H9 (cell line): Measurements from ENCODE around the gene LPIN2. TPM values are rescaled to one million over a fixed set of nuclear protein-coding genes. Genes with fewer than 3 reads are reported as not detected.

Source experiments
- DNase-seq: peaks from one replicate; pipeline ENCODE4 v3.0.0-alpha.2; 2017
- H2AFZ ChIP-seq: one replicate; pipeline ENCODE4 v1.6.1; 2013; ENCODE audit warnings: mild to moderate bottlenecking, low read length, control low read depth, moderate library complexity
- H2AK5ac ChIP-seq: 2 replicates; pipeline ENCODE4 v1.6.1; 2013; ENCODE audit warnings: low read length, control low read depth, mixed read lengths; ENCODE audit not compliant: insufficient read length
- H2BK120ac ChIP-seq: one replicate; pipeline ENCODE4 v1.6.1; 2013; ENCODE audit warnings: low read depth, mild to moderate bottlenecking, low read length, control low read depth, inconsistent platforms; ENCODE audit not compliant: poor library complexity, severe bottlenecking
- H2BK12ac ChIP-seq: 2 replicates; pipeline ENCODE4 v1.6.1; 2013; ENCODE audit warnings: low read length, control low read depth, mixed read lengths, low read depth; ENCODE audit not compliant: insufficient read length
- H2BK15ac ChIP-seq: 2 replicates; pipeline ENCODE4 v1.6.1; 2013; ENCODE audit warnings: low read depth, low read length, control low read depth
- H2BK20ac ChIP-seq: one replicate; pipeline ENCODE4 v1.6.1; 2013; ENCODE audit warnings: low read depth, mild to moderate bottlenecking, low read length, control low read depth, inconsistent platforms; ENCODE audit not compliant: poor library complexity, severe bottlenecking
- H2BK5ac ChIP-seq: 2 replicates; pipeline ENCODE4 v1.6.1; 2013; ENCODE audit warnings: low read length, control low read depth, mixed read lengths; ENCODE audit not compliant: insufficient read length
- H3K14ac ChIP-seq: 2 replicates; pipeline ENCODE4 v1.6.1; 2013; ENCODE audit warnings: low read length, control low read depth; ENCODE audit not compliant: insufficient read depth
- H3K18ac ChIP-seq: 2 replicates; pipeline ENCODE4 v1.6.1; 2013; ENCODE audit warnings: low read depth, mild to moderate bottlenecking, mixed read lengths, low read length, control low read depth; ENCODE audit not compliant: insufficient read length
- H3K23ac ChIP-seq: 2 replicates; pipeline ENCODE4 v1.6.1; 2013; ENCODE audit warnings: low read length, control low read depth, mixed read lengths, low read depth; ENCODE audit not compliant: insufficient read length
- H3K23me2 ChIP-seq: 2 replicates; pipeline ENCODE4 v1.6.1; 2013; ENCODE audit warnings: low read depth, mild to moderate bottlenecking, mixed read lengths, low read length, control low read depth; ENCODE audit not compliant: insufficient read length, poor library complexity, severe bottlenecking
- H3K27ac ChIP-seq: 2 replicates; pipeline ENCODE4 v1.5.1; 2013; ENCODE audit warnings: low read length, control low read depth, mixed read lengths, low read depth; ENCODE audit not compliant: insufficient read length
- H3K27me3 ChIP-seq: 2 replicates; pipeline ENCODE4 v1.6.1; 2013; ENCODE audit warnings: low read length, control low read depth, inconsistent platforms; ENCODE audit not compliant: insufficient read depth
- H3K4ac ChIP-seq: 2 replicates; pipeline ENCODE4 v1.6.1; 2013; ENCODE audit warnings: low read depth, mild to moderate bottlenecking, control low read depth, inconsistent platforms, low read length, moderate library complexity
- H3K4me1 ChIP-seq: 2 replicates; pipeline ENCODE4 v1.6.1; 2013; ENCODE audit warnings: low read length, control low read depth, inconsistent platforms; ENCODE audit not compliant: insufficient read depth
- H3K4me2 ChIP-seq: 2 replicates; pipeline ENCODE4 v1.6.1; 2013; ENCODE audit warnings: low read length, control low read depth, mixed read lengths; ENCODE audit not compliant: insufficient read length, insufficient read depth
- H3K56ac ChIP-seq: 2 replicates; pipeline ENCODE4 v1.6.1; 2013; ENCODE audit warnings: low read depth, mild to moderate bottlenecking, mixed read lengths, low read length, control low read depth; ENCODE audit not compliant: insufficient read length
- H3K79me1 ChIP-seq: 2 replicates; pipeline ENCODE4 v1.6.1; 2013; ENCODE audit warnings: low read depth, mild to moderate bottlenecking, moderate library complexity, low read length, control low read depth, inconsistent platforms; ENCODE audit not compliant: insufficient read depth, poor library complexity, severe bottlenecking
- H3K79me2 ChIP-seq: 2 replicates; pipeline ENCODE4 v1.6.1; 2013; ENCODE audit warnings: low read length, control low read depth, inconsistent platforms; ENCODE audit not compliant: insufficient read depth
- H3K9ac ChIP-seq: 2 replicates; pipeline ENCODE4 v1.6.1; 2013; ENCODE audit warnings: low read length, control low read depth, mixed read lengths; ENCODE audit not compliant: insufficient read length; ENCODE audit errors: extremely low read depth
- H3K9me3 ChIP-seq: one replicate; pipeline ENCODE4 v1.6.1; 2013; ENCODE audit warnings: low read depth, low read length, inconsistent platforms; ENCODE audit not compliant: control insufficient read depth
- H3T11ph ChIP-seq: one replicate; pipeline ENCODE4 v1.6.1; 2013; ENCODE audit warnings: mild to moderate bottlenecking, low read length, control low read depth, inconsistent platforms
- H4K20me1 ChIP-seq: one replicate; pipeline ENCODE4 v1.6.1; 2013; ENCODE audit not compliant: control insufficient read depth, insufficient read length, insufficient read depth
- H4K5ac ChIP-seq: 2 replicates; pipeline ENCODE4 v1.6.1; 2013; ENCODE audit warnings: low read depth, mild to moderate bottlenecking, mixed read lengths, low read length, control low read depth; ENCODE audit not compliant: insufficient read length
- H4K8ac ChIP-seq: replicated peaks from 2 replicates; pipeline ENCODE4 v1.6.1; 2013; ENCODE audit warnings: low read length, control low read depth, mixed read lengths, low read depth; ENCODE audit not compliant: insufficient read length
- H4K91ac ChIP-seq: 2 replicates; pipeline ENCODE4 v1.6.1; 2013; ENCODE audit warnings: low read depth, mild to moderate bottlenecking, moderate library complexity, mixed read lengths, low read length, control low read depth; ENCODE audit not compliant: insufficient read length
- H3K27ac Mint-ChIP-seq, 3 experiments: 2 replicates in 2 of 3; 3 replicates in 1 of 3; pipeline ENCODE4 v1.8.0; 2020 to 2021; ENCODE audit warnings: mixed read lengths in 3 of 3, mild to moderate bottlenecking in 1 of 3, moderate library complexity in 1 of 3
- H3K27me3 Mint-ChIP-seq: 2 replicates; pipeline ENCODE4 v1.8.0; 2021; ENCODE audit warnings: low read depth, mild to moderate bottlenecking, moderate library complexity, mixed read lengths
- H3K36me3 Mint-ChIP-seq, 3 experiments: 2 replicates in 2 of 3; 3 replicates in 1 of 3; pipeline ENCODE4 v1.8.0; 2020 to 2021; ENCODE audit warnings: low read depth in 3 of 3, mixed read lengths in 3 of 3; ENCODE audit not compliant: insufficient read depth in 1 of 3
- H3K4me1 Mint-ChIP-seq, 2 experiments: 2 replicates each; pipeline ENCODE4 v1.8.0; 2020; ENCODE audit warnings: mixed read lengths in 2 of 2
- H3K4me3 Mint-ChIP-seq, 2 experiments: 2 replicates in 1 of 2; 3 replicates in 1 of 2; pipeline ENCODE4 v1.8.0; 2020 to 2021; ENCODE audit warnings: mild to moderate bottlenecking in 2 of 2, mixed read lengths in 2 of 2, moderate library complexity in 1 of 2
- H3K9me3 Mint-ChIP-seq, 2 experiments: 2 replicates in 1 of 2; 3 replicates in 1 of 2; pipeline ENCODE4 v1.8.0; 2020; ENCODE audit warnings: mild to moderate bottlenecking in 2 of 2, mixed read lengths in 2 of 2, moderate library complexity in 1 of 2
- CTCF ChIP-seq: fragments of 200-600 bp; sonication (generic); conservative IDR thresholded peaks from 3 replicates; pipeline ENCODE4 v1.8.0; 2021; ENCODE audit warnings: antibody characterized with exemption, mild to moderate bottlenecking
- WGBS: extraction: QIAGEN DNeasy Blood & Tissue Kit; methylation state at CpG from one replicate; pipeline ENCODE4 v1.1.7; 2013; ENCODE audit warnings: missing lambda C conversion rate, low lambda C conversion rate, mixed read lengths; ENCODE audit not compliant: insufficient read length; ENCODE audit errors: extremely low coverage; 5-methylcytosine and 5-hydroxymethylcytosine counted together
- total RNA-seq: library from RNA; stranded (reverse); gene quantifications from 2 replicates; pipeline ENCODE4 v1.2.1, GENCODE V29; 2021

LPIN2 gene
- total RNA-seq, 1 experiment from 2014 or later: 9.2 TPM

- Histone ChIP-seq H4K5ac (no peak overlapping the region), H2AFZ (no peak overlapping the region), H3K14ac (no peak overlapping the region), H3K4ac (no peak overlapping the region), H3K79me1 (no peaks in the 10 kb centered on the region), H4K91ac (no peak overlapping the region), H2BK5ac (no peak overlapping the region), H2BK20ac (no peak overlapping the region), H3K23me2 (no peaks in the 10 kb centered on the region), H3K9me3 (no peaks in the 10 kb centered on the region), H2BK15ac (no peak overlapping the region), H3T11ph (no peak overlapping the region), H2BK120ac (no peak overlapping the region), H3K27me3 (no peaks in the 10 kb centered on the region), H3K9ac (no peak overlapping the region), H3K79me2 (no peaks in the 10 kb centered on the region), H2AK5ac (no peak overlapping the region), H3K4me1 (no peaks in the 10 kb centered on the region), H3K27ac (no peak overlapping the region), H3K4me2 (no peak overlapping the region), H3K23ac (no peak overlapping the region), H4K8ac (no peak overlapping the region), H2BK12ac (no peak overlapping the region), H3K18ac (no peak overlapping the region), H4K20me1 (no peaks in the 10 kb centered on the region), H3K56ac (no peak overlapping the region)
- Mint-ChIP-seq H3K27me3 (no peaks in the 10 kb centered on the region; the same call in 1 of the 2 replicates), H3K4me3 (no peak overlapping the region), H3K36me3 (no peaks in the 10 kb centered on the region), H3K4me1 (peaks cover 20 to 25% of the 10 kb centered on the region in 2 experiments), H3K27ac (peak overlapping the region in 1 of 3 experiments; percentile 32; a peak in 3 of 7 replicates), H3K9me3 (no peaks in the 10 kb centered on the region)
- TF ChIP-seq CTCF: no peak
- DNase-seq: no peak
- no CpG with 5 or more reads among the region's 12 CpGs for WGBS
Measured at GRCh38 chr18:3044931-3045698, 32.2 kb upstream of the LPIN2 start.
